ENCODE results near the gene SETDB1.

The SETDB1 gene

DNA sequence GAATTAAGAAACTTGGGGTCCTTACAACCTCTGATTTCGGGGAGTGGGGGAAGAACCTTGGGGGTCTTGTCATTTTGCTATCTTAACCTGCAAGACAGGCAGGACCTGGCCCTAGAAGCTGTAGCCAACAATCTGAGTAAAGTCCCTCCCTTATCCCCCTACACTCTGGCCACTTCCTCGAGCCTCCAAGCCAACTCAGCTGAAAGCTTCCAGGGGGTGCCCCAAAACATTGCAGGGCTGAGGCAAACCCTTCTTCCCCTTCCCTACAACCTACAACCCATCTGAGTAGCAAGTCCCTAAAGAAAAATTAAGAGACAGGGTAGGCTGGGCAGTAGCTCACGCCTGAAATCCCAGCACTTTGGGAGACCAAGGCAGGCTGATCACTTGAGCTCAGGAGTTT is 43.5 kb downstream of the SETDB1 start:
- no peak for TF ChIP-seq CTCF (IDR thresholded peaks at IDR 0.05; ENCODE audit: low read depth, low read length, missing control alignments)
- H3K4me3 ChIP-seq (ENCODE audit: low read depth, low read length): no peak overlapping the region
- DNase-seq (ENCODE audit: low read depth): no peak

- H3K4me3 ChIP-seq (ENCODE audit: low read depth, low read length): no peak overlapping the region
- DNase-seq (ENCODE audit: low read depth): no peak
- no peak for TF ChIP-seq CTCF (IDR thresholded peaks at IDR 0.05; ENCODE audit: low read depth, low read length, missing control alignments)
Observed at GRCh38 chr1:150970808-150971582, 44.8 kb downstream of the SETDB1 start.

GRCh38 chr1:150971583-150972416 is 45.6 kb downstream of the SETDB1 start:
- H3K4me3 ChIP-seq (ENCODE audit: low read depth, low read length): no peak overlapping the region
- DNase-seq (ENCODE audit: low read depth): no peak
- TF ChIP-seq CTCF (IDR thresholded peaks at IDR 0.05; ENCODE audit: low read depth, low read length, missing control alignments): no peak

GRCh38 chr1:150972417-150972940 is 46.3 kb downstream of the SETDB1 start:
- no peak for TF ChIP-seq CTCF (IDR thresholded peaks at IDR 0.05; ENCODE audit: low read depth, low read length, missing control alignments)
- no peak for DNase-seq (ENCODE audit: low read depth)
- no peak overlapping the region; the same call in 1 of the 2 replicates for H3K4me3 ChIP-seq (ENCODE audit: low read depth, low read length)

- no peak for DNase-seq (ENCODE audit: low read depth)
- peak overlapping the region; percentile 88 for H3K4me3 ChIP-seq (ENCODE audit: low read depth, low read length)
- no peak for TF ChIP-seq CTCF (IDR thresholded peaks at IDR 0.05; ENCODE audit: low read depth, low read length, missing control alignments)
Observed at GRCh38 chr1:150973258-150973835, 47.2 kb downstream of the SETDB1 start.

GRCh38 chr1:150973836-150974579 is 47.8 kb downstream of the SETDB1 start:
- peak overlapping the region; percentile 88 for H3K4me3 ChIP-seq (ENCODE audit: low read depth, low read length)
- DNase-seq (ENCODE audit: low read depth): no peak
- TF ChIP-seq CTCF (IDR thresholded peaks at IDR 0.05; ENCODE audit: low read depth, low read length, missing control alignments): no peak
